HEK293T (cell line): ENCODE measurements around the gene MEOX1.
"Not testable (repeated sequence)": the region's sequence is repeated elsewhere in the genome, so short reads cannot be mapped to it uniquely, and the experiment has no call there.

Experiments used
- CTCF ChIA-PET: fragments of 350-600 bp; formaldehyde crosslinking; extraction: SDS; loops from one replicate; lab custom pipeline; 2021; ENCODE audit warnings: antibody characterized with exemption, inconsistent platforms; lab: Yijun Ruan, JAX
- POLR2A ChIA-PET: fragments of 350-600 bp; formaldehyde crosslinking; extraction: SDS; loops from one replicate; lab custom pipeline; 2020; ENCODE audit warnings: antibody characterized with exemption, inconsistent platforms; lab: Yijun Ruan, JAX
- DNase-seq: peaks from one replicate; pipeline ENCODE4 v3.0.0; 2012; ENCODE audit warnings: mixed read lengths; ENCODE audit errors: extremely low spot score
- ARNT ChIP-seq: fragments of 450-650 bp; IDR thresholded peaks from 2 replicates; pipeline ENCODE4 v1.6.1; 2017; ENCODE audit warnings: mild to moderate bottlenecking
- BHLHE40 ChIP-seq: fragments of 450-650 bp; IDR thresholded peaks from 2 replicates; pipeline ENCODE4 v1.6.1; 2016; ENCODE audit warnings: mild to moderate bottlenecking, moderate library complexity, borderline replicate concordance
- CTBP1 ChIP-seq: fragments of 450-650 bp; IDR thresholded peaks from 2 replicates; pipeline ENCODE4 v1.6.1; 2016; ENCODE audit warnings: borderline replicate concordance
- ELF4 ChIP-seq: fragments of 450-650 bp; IDR thresholded peaks from 2 replicates; pipeline ENCODE4 v1.6.1; 2017; ENCODE audit warnings: antibody characterized with exemption
- FOXA1 ChIP-seq: fragments of 450-650 bp; IDR thresholded peaks from 2 replicates; pipeline ENCODE4 v1.6.1; 2016; ENCODE audit warnings: mild to moderate bottlenecking
- FOXK2 ChIP-seq: fragments of 450-650 bp; IDR thresholded peaks from 2 replicates; pipeline ENCODE4 v1.6.1; 2016; ENCODE audit warnings: mild to moderate bottlenecking
- FOXM1 ChIP-seq: fragments of 450-650 bp; IDR thresholded peaks from 2 replicates; pipeline ENCODE4 v1.6.1; 2017; ENCODE audit warnings: mild to moderate bottlenecking, borderline replicate concordance
- HDGF ChIP-seq: fragments of 450-650 bp; IDR thresholded peaks from 2 replicates; pipeline ENCODE4 v1.6.1; 2017; ENCODE audit warnings: antibody characterized with exemption, borderline replicate concordance
- L3MBTL2 ChIP-seq: fragments of 450-650 bp; conservative IDR thresholded peaks from 2 replicates; pipeline ENCODE4 v1.6.1; 2016; ENCODE audit warnings: mild to moderate bottlenecking
- LEF1 ChIP-seq: fragments of 450-650 bp; IDR thresholded peaks from 2 replicates; pipeline ENCODE4 v1.6.1; 2017; ENCODE audit warnings: mild to moderate bottlenecking, borderline replicate concordance
- NFRKB ChIP-seq: fragments of 450-650 bp; IDR thresholded peaks from 2 replicates; pipeline ENCODE4 v1.6.1; 2016; ENCODE audit warnings: mild to moderate bottlenecking, moderate library complexity
- SP1 ChIP-seq: fragments of 450-650 bp; IDR thresholded peaks from 2 replicates; pipeline ENCODE4 v1.6.1; 2017
- SUZ12 ChIP-seq: fragments of 450-650 bp; IDR thresholded peaks from 2 replicates; pipeline ENCODE4 v1.6.1; 2016; ENCODE audit warnings: mild to moderate bottlenecking
- TARDBP ChIP-seq: fragments of 450-650 bp; IDR thresholded peaks from 2 replicates; pipeline ENCODE4 v1.6.1; 2016
- ZNF384 ChIP-seq: fragments of 450-650 bp; IDR thresholded peaks from 2 replicates; pipeline ENCODE4 v1.6.1; 2016
- TF ChIP-seq, protein P1 (sequence below): fragments of 450-650 bp; IDR thresholded peaks from 2 replicates; pipeline ENCODE4 v1.6.1; 2016

MEOX1 gene

DNA sequence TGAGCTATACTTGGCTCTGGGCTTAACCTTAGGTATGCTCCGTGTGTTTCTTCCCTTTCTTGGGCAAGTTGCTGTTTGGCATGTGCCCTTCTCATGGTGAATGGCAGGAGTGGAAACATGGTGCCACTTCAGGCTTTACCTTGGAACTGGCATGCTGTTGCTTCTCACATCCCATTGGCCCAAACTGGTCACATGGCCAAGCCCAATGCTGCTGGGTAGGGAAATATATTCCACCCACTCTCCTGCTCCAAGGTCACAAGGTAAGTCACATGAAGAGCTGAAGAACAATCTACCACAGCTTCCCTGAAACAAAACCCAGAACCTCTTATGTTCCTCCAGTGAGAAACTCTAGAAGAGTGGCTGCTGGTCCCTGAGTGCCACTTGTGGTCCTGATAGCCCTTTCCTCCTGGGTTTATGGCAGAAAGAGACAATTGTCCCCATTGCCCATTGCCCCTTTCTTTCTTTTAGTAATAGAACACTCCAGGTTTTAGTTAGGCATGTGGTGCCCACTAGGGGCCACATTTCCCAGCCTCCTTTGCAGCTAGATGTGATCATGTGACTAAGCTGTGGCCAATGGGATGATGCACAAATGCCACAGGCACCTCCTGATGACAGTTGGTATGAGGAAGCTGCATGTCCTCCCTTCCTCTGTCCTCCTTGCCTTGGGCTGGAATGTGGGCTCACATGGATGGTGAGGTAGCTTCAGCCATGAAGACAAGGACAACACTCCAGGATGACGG is 50.3 kb downstream of the MEOX1 start:
- CTCF ChIA-PET = no interaction called here
- DNase-seq = no peak
- TF ChIP-seq LEF1 (no peak), L3MBTL2 (no peak), SUZ12 (no peak), CTBP1 (no peak), FOXA1 (no peak), NFRKB (no peak), HDGF (no peak)
- POLR2A ChIA-PET = no interaction called here

- CTCF ChIA-PET = no interaction called here
- no peak for DNase-seq
- TF ChIP-seq LEF1 = no peak
- TF ChIP-seq SUZ12 = no peak
- POLR2A ChIA-PET = interaction anchor here (0.5 kb wide), 1 partner anchor 25 kb away, joined by 3 read pairs; no protein-coding TSS in a partner anchor
Measured at GRCh38 chr17:43609613-43610385, 51.9 kb downstream of the MEOX1 start.

DNA sequence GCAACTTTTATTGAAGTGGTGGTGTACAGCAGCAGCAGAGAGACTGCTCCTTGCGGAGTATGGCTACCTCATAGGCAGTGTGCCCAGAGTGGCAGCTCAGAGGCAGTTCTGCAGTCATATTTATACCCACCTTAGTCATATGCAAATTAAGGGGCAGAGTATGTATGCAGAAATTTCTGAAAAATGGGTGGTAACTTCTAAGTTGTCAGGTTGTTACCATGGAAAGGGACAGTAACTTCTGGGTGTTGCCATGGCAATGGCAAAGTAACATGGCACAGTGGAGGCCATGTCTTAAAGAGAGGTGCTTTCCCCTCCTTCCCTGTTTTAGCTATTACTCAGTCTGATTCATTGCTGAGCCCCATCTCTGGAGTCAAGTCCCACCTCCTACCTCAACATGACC is 53.4 kb downstream of the MEOX1 start:
- no peak for DNase-seq
- ChIA-PET POLR2A (no interaction called here), CTCF (no interaction called here)
- TF ChIP-seq, protein P1, sequence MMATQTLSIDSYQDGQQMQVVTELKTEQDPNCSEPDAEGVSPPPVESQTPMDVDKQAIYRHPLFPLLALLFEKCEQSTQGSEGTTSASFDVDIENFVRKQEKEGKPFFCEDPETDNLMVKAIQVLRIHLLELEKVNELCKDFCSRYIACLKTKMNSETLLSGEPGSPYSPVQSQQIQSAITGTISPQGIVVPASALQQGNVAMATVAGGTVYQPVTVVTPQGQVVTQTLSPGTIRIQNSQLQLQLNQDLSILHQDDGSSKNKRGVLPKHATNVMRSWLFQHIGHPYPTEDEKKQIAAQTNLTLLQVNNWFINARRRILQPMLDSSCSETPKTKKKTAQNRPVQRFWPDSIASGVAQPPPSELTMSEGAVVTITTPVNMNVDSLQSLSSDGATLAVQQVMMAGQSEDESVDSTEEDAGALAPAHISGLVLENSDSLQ = no peak
- no peak for TF ChIP-seq SP1
- no peak for TF ChIP-seq TARDBP
- TF ChIP-seq ELF4 = no peak
- TF ChIP-seq FOXM1 = no peak
- TF ChIP-seq FOXA1 = no peak
- no peak for TF ChIP-seq SUZ12
- no peak for TF ChIP-seq FOXK2
- TF ChIP-seq ARNT = no peak
- TF ChIP-seq ZNF384 = no peak

GRCh38 chr17:43604549-43604948 is 57.2 kb downstream of the MEOX1 start:
- DNase-seq = no peak
- CTCF ChIA-PET = no interaction called here
- POLR2A ChIA-PET = no interaction called here
- TF ChIP-seq ARNT = no peak
- no peak for TF ChIP-seq FOXA1
- no peak for TF ChIP-seq CTBP1
- no peak for TF ChIP-seq SUZ12
- no peak for TF ChIP-seq TARDBP

DNA sequence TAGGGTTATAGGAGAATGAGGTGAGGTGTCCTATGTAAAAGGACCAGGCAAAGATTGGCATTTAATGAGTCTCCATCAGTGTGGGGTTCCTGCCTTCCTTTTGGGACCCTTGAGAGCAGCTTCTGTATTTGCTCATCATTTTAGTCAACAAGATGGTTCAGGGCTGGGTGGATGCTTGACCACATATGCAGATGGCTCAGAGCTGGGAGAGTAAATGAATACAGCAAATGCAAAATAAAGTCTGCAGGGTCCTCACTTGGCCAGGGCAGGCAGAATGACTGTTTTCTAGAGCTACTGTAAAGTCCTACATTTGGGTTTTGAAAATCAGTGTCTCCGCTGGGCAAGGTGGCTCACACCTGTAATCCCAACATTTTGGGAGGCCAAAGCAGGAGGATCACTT is 58.4 kb downstream of the MEOX1 start:
- ChIA-PET CTCF (no interaction called here), POLR2A (no interaction called here)
- no peak for TF ChIP-seq FOXK2
- TF ChIP-seq, protein P1 = no peak
- TF ChIP-seq SUZ12 = no peak
- TF ChIP-seq NFRKB = no peak
- no peak for TF ChIP-seq L3MBTL2
- TF ChIP-seq FOXM1 = no peak
- TF ChIP-seq HDGF = no peak
- TF ChIP-seq CTBP1 = no peak
- TF ChIP-seq ZNF384 = no peak
- TF ChIP-seq BHLHE40 = no peak
- TF ChIP-seq ARNT = no peak
- TF ChIP-seq SP1 = no peak
- no peak for TF ChIP-seq TARDBP
- no peak for TF ChIP-seq LEF1
- DNase-seq = no peak

- POLR2A ChIA-PET, CTCF ChIA-PET, DNase-seq: not testable (repeated sequence)
Measured at GRCh38 chr17:43602556-43602955, 59.2 kb downstream of the MEOX1 start.

- no peak for DNase-seq
- CTCF ChIA-PET = interaction anchor here (0.6 kb wide), 1 partner anchor 1676 kb away, joined by 7 read pairs; no protein-coding TSS in a partner anchor
- POLR2A ChIA-PET = no interaction called here
- TF ChIP-seq FOXK2 (no peak), BHLHE40 (no peak), FOXA1 (no peak), ZNF384 (no peak), ELF4 (no peak), HDGF (no peak), NFRKB (no peak), LEF1 (no peak), CTBP1 (no peak), TARDBP (no peak), SP1 (no peak), ARNT (no peak), L3MBTL2 (no peak), SUZ12 (no peak), FOXM1 (no peak)
- TF ChIP-seq, protein P1 = no peak
Measured at GRCh38 chr17:43601280-43602039, 60.3 kb downstream of the MEOX1 start.
